SK-N-SH treated with all-trans-retinoic acid at 6 μM for 48 hours (cell line): ENCODE measurements around the gene SYTL5.

Experiments
- ATAC-seq: fragments of 200-7000 bp; cut with Tn5 transposase; 3 replicates; pipeline ENCODE4 v1.9.1; 2020; ENCODE audit warnings: mild to moderate bottlenecking, moderate library complexity
- BACH2 ChIP-seq: fragments of 250-450 bp; sonication (Bioruptor Pico); IDR thresholded peaks from 2 replicates; pipeline ENCODE4 v1.9.0; 2021; ENCODE audit warnings: mild to moderate bottlenecking, borderline replicate concordance
- CSRNP3 ChIP-seq: fragments of 250-450 bp; sonication (Bioruptor Pico); IDR thresholded peaks from 2 replicates; pipeline ENCODE4 v1.5.1; 2021; ENCODE audit warnings: mild to moderate bottlenecking, moderate library complexity
- GLIS3 ChIP-seq: fragments of 250-450 bp; sonication (Bioruptor Pico); IDR thresholded peaks from 2 replicates; pipeline ENCODE4 v1.5.0; 2020; ENCODE audit warnings: mild to moderate bottlenecking, moderate library complexity
- ISL1 ChIP-seq: fragments of 250-450 bp; sonication (Bioruptor Pico); IDR thresholded peaks from 2 replicates; pipeline ENCODE4 v2.1.2; 2022; ENCODE audit warnings: mild to moderate bottlenecking, moderate library complexity
- PATZ1 ChIP-seq: fragments of 250-450 bp; sonication (Bioruptor Pico); IDR thresholded peaks from 2 replicates; pipeline ENCODE4 v1.8.0; 2020; ENCODE audit warnings: mild to moderate bottlenecking, moderate library complexity, borderline replicate concordance
- PPARA ChIP-seq: fragments of 250-450 bp; sonication (Bioruptor Pico); IDR thresholded peaks from 2 replicates; pipeline ENCODE4 v1.5.0; 2020; ENCODE audit warnings: mild to moderate bottlenecking, borderline replicate concordance
- RARB ChIP-seq: fragments of 250-450 bp; sonication (Bioruptor Pico); IDR thresholded peaks from 2 replicates; pipeline ENCODE4 v1.8.0; 2021; ENCODE audit warnings: mild to moderate bottlenecking, moderate library complexity
- TCF4 ChIP-seq: fragments of 250-450 bp; sonication (Bioruptor Pico); IDR thresholded peaks from 2 replicates; pipeline ENCODE4 v1.8.0; 2021; ENCODE audit warnings: mild to moderate bottlenecking, moderate library complexity, borderline replicate concordance
- TOX ChIP-seq: fragments of 250-450 bp; sonication (Bioruptor Pico); IDR thresholded peaks from 2 replicates; pipeline ENCODE4 v1.8.0; 2021; ENCODE audit warnings: mild to moderate bottlenecking, moderate library complexity, borderline replicate concordance
- ZNF8 ChIP-seq: fragments of 450-650 bp; formaldehyde crosslinking; IDR thresholded peaks from 2 replicates; pipeline ENCODE4 v1.5.0; 2020; ENCODE audit warnings: mild to moderate bottlenecking, moderate library complexity

The SYTL5 gene

GRCh38 chrX:38175139-38175538, 168.8 kb downstream of the SYTL5 start:
- peak; percentile 95 for ATAC-seq
- TF ChIP-seq ISL1 (CRISPR knock-in tag) (no peak), TOX (CRISPR knock-in tag) (no peak), TCF4 (CRISPR knock-in tag) (no peak), PATZ1 (CRISPR knock-in tag) (no peak)
- TF ChIP-seq, all 23 proteins: peak for 0

GRCh38 chrX:38178396-38178795, 172.0 kb downstream of the SYTL5 start:
- TF ChIP-seq GLIS3 (CRISPR knock-in tag) (no peak), PPARA (no peak), BACH2 (CRISPR knock-in tag) (no peak), RARB (no peak), PATZ1 (CRISPR knock-in tag) (no peak), ZNF8 (CRISPR knock-in tag) (no peak), CSRNP3 (CRISPR knock-in tag) (no peak)
- TF ChIP-seq, all 23 proteins: peak for 0
- no peak for ATAC-seq
